ENCODE measurements around the gene LGR5.
A peak's percentile ranks its signal among the peaks of the same experiment; 100 is the strongest.

GRCh38 chr12:71439613-71440344 is at the start of gene LGR5:
- TF ChIP-seq POLR2A (IDR thresholded peaks at IDR 0.05): peak in 1 of 2 donors; percentile 32
- no peak for TF ChIP-seq CTCF (IDR thresholded peaks at IDR 0.05)
- TF ChIP-seq POLR2AphosphoS5 (IDR thresholded peaks at IDR 0.05): no peak
